Measurements from ENCODE around the gene DCANP1.

The DCANP1 gene

DNA sequence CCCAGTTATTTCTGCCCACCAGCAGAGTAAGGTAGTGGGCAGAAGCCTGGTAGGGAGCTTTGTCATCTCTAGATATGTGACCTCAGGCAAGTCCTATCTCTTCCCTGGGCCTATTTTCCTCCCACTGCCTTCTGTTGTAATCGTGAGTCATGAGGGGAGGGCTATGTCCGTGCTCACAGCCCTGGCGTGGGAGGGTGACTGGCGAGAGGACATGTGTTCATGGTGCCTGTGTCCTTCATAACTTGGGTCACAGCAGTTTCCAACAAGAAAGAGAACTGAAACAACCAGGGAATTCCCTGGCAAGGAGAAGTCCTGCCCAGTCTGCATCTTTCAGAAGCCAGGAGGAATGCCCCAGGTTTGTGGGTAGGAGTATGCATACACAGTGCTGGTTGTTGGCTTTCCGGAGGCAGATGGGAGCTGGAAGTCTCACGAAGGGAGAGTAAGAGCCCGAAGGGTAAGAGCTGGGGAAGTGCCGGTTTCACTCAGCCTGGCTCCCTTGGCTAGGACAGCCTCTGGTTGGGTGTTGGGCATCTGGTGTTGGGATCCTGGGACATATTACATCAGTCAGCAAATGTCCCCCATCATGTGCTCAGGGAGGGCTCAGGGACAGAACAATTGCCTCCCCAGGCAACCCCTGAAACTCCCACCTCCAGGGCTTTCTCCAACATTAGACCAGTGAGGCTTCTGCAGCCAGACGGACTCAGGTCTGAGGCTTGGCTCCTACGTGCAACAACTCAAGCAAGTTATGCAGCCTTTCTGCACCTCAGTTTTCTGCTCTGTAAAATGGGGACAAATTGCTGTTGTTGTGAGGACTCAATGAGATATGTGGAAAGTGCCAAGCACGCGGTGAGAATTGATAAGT is 9.3 kb upstream of the DCANP1 start:
- DNase-seq, result peak in 1 of 2 donors; percentile 49

DNA sequence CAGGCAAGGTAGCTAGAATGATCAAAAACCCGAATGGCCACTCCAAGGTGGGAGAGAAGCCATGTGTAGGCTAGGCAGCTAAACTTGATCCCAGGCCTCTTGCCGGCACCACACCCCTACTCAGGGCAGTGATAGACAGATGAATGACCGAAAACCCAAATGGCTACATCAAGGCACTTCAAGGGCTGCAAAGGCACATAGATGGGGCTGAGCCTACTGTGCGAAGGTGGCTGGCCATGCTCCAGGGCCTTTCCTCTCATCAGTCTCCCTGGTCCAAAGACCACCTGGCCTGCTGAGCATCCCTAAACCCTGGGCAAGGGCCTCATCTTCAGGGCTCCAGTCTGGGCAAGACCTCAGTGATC is 8.7 kb upstream of the DCANP1 start:
- DNase-seq, result no peak

GRCh38 chr5:135454946-135455345 is 7.8 kb upstream of the DCANP1 start:
- DNase-seq, result no peak

GRCh38 chr5:135453613-135454012 is 6.5 kb upstream of the DCANP1 start:
- DNase-seq, result no peak

DNA sequence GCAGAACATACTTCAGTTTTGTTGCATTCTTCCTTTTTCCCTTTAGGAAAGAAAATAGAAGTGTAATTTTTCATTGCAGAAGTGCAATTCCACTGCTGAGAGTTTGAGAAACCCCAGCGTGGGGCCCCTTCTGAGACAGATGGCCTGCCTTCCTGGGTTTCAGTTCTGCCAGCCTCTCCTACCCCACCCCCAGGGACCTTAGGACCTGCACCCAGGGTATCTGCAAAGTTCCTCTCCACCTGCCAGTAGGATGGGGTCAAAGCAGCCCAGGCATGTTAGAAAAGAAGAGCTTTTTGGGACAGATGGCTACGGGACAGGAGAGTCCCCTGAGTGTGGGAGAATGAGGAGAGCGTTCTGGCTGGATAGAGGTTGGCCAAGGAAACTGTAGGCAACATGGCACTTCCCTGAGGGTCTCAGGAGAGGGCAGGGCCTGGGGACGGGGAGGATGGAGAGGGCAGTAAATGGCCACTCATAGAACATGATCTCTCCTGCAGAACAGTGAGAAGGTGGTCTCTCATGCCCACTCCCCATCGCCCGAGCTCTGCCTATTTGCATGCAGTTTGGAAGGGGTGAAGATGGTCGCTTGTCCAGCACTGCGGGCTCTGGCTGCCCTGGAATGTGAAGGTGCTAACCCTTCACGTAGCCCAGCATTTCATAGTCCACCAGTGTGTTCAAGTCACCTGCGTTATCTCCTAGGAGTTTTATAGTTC is 5.3 kb upstream of the DCANP1 start, which contains the start of gene TIFAB:
Gene TIFAB (minus strand): TSS at position 31 of the 710 bp plus-strand sequence. CDS start 2,412 bp downstream, outside the sequence.
- no peak for DNase-seq

DNA sequence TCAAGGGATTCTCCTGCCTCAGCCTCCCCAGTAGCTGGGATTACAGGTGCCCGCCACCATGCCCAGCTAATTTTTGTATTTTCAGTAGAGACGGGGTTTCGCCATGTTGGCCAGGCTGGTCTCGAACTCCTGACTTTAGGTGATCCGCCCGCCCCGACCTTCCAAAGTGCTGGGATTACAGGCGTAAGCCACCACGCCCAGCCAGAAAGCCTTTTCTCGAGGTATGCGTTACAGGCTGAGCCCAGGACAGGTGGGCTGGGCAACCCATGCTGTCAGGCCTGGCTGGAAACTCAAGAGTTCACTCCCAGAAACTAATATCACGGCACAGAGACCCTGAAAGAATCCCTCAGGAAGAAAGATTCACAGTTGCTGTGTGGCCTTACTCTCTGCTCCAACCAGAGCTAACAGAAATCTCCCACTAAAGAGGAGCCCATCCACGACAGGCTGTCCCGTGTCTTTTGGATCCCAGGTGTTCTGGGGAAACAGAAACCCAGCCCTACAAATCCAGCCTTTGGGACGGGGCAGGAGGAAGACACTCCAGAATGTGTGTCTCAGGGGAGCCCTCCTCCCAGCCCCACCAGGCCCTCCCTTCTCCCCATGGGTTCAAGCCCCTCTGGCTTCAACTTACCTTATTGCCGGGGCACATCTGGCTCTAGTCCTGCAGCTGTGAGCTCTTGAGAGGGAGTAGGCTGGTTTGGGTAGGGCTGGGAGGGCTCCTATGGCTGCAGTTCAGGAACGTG is 4.6 kb upstream of the DCANP1 start:
- DNase-seq, result no peak

DNA sequence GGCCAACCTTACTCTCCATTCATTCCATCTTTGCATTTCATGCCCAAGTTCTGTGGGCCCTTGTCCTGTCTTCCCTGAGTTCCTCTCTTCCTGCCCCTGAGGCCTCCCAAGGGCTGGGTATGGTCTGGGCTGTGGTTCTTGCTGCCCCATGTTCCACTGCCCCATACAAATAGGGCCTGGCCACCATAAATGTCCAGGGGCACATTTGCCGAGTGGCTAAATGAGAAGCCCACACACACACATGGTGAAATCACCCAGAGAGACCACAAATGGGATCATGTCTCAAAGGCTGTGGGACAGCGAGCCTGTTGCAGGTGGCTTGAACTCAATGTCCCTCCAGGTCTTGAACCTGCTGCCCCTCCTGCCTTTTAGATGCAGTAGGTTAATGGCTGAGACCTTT is 3.8 kb upstream of the DCANP1 start:
- DNase-seq, result no peak

GRCh38 chr5:135450336-135450735 is 3.2 kb upstream of the DCANP1 start:
- no peak for DNase-seq

DNA sequence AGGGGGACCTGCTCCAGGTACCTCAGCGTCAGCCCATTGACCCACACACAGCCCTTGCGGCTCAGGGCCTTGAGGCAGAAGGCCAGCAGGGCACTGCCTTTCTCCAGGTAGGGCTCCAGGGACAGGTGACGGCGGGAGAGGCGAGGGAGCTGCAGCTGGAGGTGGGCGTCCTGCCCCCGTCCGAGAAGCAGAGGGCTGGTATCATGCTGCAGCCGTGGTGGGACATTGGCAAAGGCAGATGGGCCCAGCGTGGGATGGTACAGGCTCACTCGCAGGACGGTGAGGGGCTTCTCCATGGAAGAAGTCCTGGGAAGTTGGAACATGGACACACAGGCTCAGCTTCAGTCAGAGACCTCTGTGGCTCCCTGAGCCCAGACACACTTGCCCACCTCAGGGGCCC is 2.5 kb upstream of the DCANP1 start:
- DNase-seq, result no peak

DNA sequence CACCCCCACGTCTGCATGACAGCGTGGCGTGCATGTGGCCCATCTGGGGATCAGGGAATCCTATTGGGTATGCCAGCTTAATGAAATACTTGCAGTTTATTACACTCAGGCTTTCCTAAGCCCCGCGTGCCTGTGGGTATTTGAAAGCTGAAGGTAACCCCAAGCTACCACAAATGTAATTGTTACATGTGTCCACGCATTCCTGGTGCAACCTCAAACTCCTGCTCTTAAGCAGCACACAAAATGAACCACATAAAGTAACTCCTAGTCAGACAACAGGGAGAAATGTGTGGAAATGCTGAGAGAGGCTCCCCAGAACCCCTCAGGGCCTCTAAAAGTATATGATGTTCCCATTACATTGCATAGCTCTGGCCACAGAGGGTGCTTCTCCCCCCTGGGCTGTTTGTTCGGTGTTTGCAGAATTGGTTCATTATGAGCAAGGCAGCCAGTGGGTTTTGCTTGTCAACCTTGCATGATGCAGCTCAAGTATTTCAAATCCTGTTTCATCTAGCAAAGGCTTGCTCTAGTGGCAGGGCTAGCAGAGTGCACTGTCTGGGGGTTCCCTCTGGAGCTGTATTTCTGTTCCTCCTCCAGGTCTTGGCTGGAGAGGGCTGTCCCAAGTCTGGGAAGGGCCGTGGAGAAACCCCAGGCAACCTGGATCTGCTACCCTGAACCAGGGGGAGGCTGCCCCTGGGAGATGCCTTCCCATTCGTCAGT is 1.8 kb upstream of the DCANP1 start:
- DNase-seq, result no peak

DNA sequence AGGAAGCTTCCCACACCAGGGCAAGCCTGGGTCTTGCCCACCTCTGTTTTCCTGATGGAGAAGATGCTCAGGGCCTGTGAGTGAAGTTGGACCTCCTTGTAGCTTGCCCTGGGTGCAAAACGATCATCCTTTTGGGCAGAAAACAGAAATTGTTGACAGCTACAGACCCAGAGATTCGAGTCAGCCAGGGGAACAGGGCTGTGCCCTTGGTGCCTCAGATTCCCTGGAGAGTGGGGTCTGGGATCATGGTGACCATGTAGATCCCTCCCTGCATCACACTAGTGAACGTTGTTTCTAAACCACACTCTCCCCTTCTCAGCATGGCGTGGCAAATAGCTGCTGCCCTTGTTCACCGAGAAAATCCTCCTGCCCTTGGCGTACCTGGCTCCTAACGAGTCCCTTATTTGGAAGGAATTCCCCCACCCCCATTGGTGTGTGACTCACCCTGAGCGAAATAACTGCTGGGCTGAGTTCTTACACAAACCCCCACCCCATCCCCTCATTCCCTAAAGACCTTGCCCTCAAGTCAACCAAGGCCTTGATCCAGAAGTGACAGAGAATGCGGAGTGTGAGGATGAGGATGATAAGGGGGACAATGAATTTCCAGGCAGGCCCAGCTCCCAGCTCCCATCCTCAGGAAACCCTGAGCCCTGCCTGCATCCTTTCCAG is 1.1 kb upstream of the DCANP1 start:
- DNase-seq, result no peak

DNA sequence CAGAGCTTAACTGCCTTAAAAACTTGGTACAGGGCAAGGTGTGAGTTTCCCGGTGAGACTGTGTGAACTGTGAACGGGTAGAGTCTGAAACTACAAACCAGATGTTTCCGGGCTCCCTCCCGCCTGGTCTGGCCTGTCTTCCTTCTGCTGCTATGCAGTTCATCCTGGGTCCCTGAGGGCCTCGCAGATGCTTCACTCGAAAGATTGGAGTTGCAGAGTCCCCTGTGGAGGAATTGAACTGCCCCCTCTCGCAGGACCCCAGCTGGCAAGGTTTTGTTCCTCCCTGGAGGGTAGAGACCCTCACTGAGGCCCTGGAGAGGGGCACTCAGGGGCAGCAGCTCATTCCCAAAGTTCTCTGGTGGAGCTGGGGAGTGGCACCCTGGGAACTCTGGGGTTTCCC is 533 bp downstream of the DCANP1 start:
- DNase-seq, result peak in 1 of 2 donors; percentile 57

DNA sequence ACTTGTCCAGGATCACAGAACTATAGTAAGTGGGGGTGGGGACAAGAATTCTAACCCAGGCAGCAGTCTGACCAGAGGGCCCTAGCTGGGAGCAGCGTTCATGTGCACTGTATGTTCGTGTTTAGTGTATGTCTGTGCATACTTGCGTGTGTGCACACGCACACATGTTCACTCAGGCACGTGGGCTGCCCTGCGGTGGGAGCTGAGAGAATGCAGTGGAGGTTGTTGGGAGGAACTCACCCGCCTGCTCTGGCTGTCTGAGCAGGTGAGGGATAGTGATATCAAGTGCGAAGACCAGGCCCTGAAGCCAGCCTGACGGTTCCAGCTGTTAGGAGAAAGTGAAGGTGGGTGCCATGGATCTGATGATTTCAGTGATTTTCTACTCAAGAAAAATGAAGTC is 942 bp downstream of the DCANP1 start:
- no peak for DNase-seq

- DNase-seq, result no peak
Observed at GRCh38 chr5:135445306-135445985, 1.7 kb downstream of the DCANP1 start.

GRCh38 chr5:135444881-135445280 is 2.3 kb downstream of the DCANP1 start:
- no peak for DNase-seq

GRCh38 chr5:135444360-135444759 is 2.8 kb downstream of the DCANP1 start:
- no peak for DNase-seq

- no peak for DNase-seq
Observed at GRCh38 chr5:135443161-135443960, 3.8 kb downstream of the DCANP1 start.

- no peak for DNase-seq
Observed at GRCh38 chr5:135442431-135443160, 4.6 kb downstream of the DCANP1 start.

- DNase-seq, result no peak
Observed at GRCh38 chr5:135441919-135442318, 5.2 kb downstream of the DCANP1 start.

- DNase-seq, result peak in 1 of 2 donors; percentile 21
Observed at GRCh38 chr5:135441350-135441831, 5.8 kb downstream of the DCANP1 start.

All from bone marrow (tissue), 2 donors.